Neuronal stem cell (in vitro differentiated cells): ENCODE data around the gene HIPK1.

Source experiments
- DNase-seq: peaks from one replicate; pipeline ENCODE4 v3.0.0-alpha.2; 2013; ENCODE audit warnings: low spot score
- H2AFZ ChIP-seq: one replicate; pipeline ENCODE4 v1.6.1; 2013; ENCODE audit warnings: mild to moderate bottlenecking, low read length, inconsistent platforms
- H2AK5ac ChIP-seq: 2 replicates; pipeline ENCODE4 v1.6.1; 2013; ENCODE audit warnings: low read depth, mild to moderate bottlenecking, inconsistent platforms, low read length, moderate library complexity, mixed read lengths
- H2BK120ac ChIP-seq: 2 replicates; pipeline ENCODE4 v1.6.1; 2013; ENCODE audit warnings: low read depth, mild to moderate bottlenecking, inconsistent platforms, low read length, moderate library complexity, mixed read lengths
- H2BK12ac ChIP-seq: one replicate; pipeline ENCODE4 v1.6.1; 2013; ENCODE audit warnings: low read length, inconsistent platforms
- H2BK15ac ChIP-seq: 2 replicates; pipeline ENCODE4 v1.6.1; 2013; ENCODE audit warnings: mild to moderate bottlenecking, low read length, inconsistent platforms, mixed read lengths
- H2BK5ac ChIP-seq: one replicate; pipeline ENCODE4 v1.6.1; 2013; ENCODE audit warnings: inconsistent platforms, mild to moderate bottlenecking, low read length, moderate library complexity
- H3K14ac ChIP-seq: one replicate; pipeline ENCODE4 v1.6.1; 2013; ENCODE audit warnings: low read length, inconsistent platforms
- H3K18ac ChIP-seq: 2 replicates; pipeline ENCODE4 v1.6.1; 2013; ENCODE audit warnings: low read length, inconsistent platforms
- H3K23ac ChIP-seq: 2 replicates; pipeline ENCODE4 v1.6.1; 2013; ENCODE audit warnings: low read depth, mild to moderate bottlenecking, mixed read lengths, low read length, inconsistent platforms; ENCODE audit not compliant: poor library complexity
- H3K27ac ChIP-seq: replicated peaks from 3 replicates; pipeline ENCODE4 v1.5.1; 2013; ENCODE audit warnings: low read length, inconsistent platforms
- H3K27me3 ChIP-seq, 3 experiments: 2 replicates each; pipeline ENCODE4 v1.6.1; 2013; ENCODE audit warnings: low read length in 3 of 3, mild to moderate bottlenecking in 2 of 3, inconsistent platforms in 1 of 3, low read depth in 1 of 3, mixed read lengths in 1 of 3, moderate library complexity in 1 of 3; ENCODE audit not compliant: control insufficient read depth in 3 of 3, insufficient read depth in 3 of 3
- H3K36me3 ChIP-seq, 2 donors: replicated peaks in 1 of 2; 2 replicates each; pipeline ENCODE4 v1.6.1; 2013; ENCODE audit warnings: low read length in 2 of 2; ENCODE audit not compliant: control insufficient read depth in 2 of 2, insufficient read depth in 2 of 2
- H3K4ac ChIP-seq: 2 replicates; pipeline ENCODE4 v1.6.1; 2013; ENCODE audit warnings: inconsistent platforms, mild to moderate bottlenecking, low read length, moderate library complexity
- H3K4me1 ChIP-seq, 2 donors: 1 replicate in 1 of 2; 2 replicates in 1 of 2; pipeline ENCODE4 v1.6.1; 2013; ENCODE audit warnings: low read length in 2 of 2, low read depth in 1 of 2; ENCODE audit not compliant: control insufficient read depth in 2 of 2, insufficient read depth in 1 of 2
- H3K4me2 ChIP-seq: one replicate; pipeline ENCODE4 v1.6.1; 2013; ENCODE audit warnings: mild to moderate bottlenecking, low read length, inconsistent platforms; ENCODE audit not compliant: insufficient read depth, poor library complexity, severe bottlenecking
- H3K4me3 ChIP-seq, 2 donors: 2 replicates each; pipeline ENCODE4 v1.5.1; 2013; ENCODE audit warnings: low read length in 2 of 2, mild to moderate bottlenecking in 2 of 2, inconsistent platforms in 1 of 2, moderate library complexity in 1 of 2
- H3K79me1 ChIP-seq: one replicate; pipeline ENCODE4 v1.6.1; 2013; ENCODE audit warnings: low read depth, mild to moderate bottlenecking, inconsistent platforms, low read length, moderate library complexity
- H3K9ac ChIP-seq: one replicate; pipeline ENCODE4 v1.6.1; 2013; ENCODE audit warnings: mild to moderate bottlenecking, low read depth, low read length, inconsistent platforms; ENCODE audit not compliant: poor library complexity
- H3K9me3 ChIP-seq, 2 donors: replicated peaks in 1 of 2; 2 replicates each; pipeline versions ENCODE3 to v1.6.1; 2013; ENCODE audit warnings: low read length in 2 of 2, mild to moderate bottlenecking in 2 of 2, inconsistent platforms in 1 of 2, low read depth in 1 of 2, mixed read lengths in 1 of 2, moderate library complexity in 1 of 2; ENCODE audit not compliant: control insufficient read depth in 2 of 2, insufficient read depth in 1 of 2
- H4K8ac ChIP-seq: one replicate; pipeline ENCODE4 v1.6.1; 2013; ENCODE audit warnings: low read depth, mild to moderate bottlenecking, inconsistent platforms, low read length, moderate library complexity
- H4K91ac ChIP-seq: one replicate; pipeline ENCODE4 v1.6.1; 2013; ENCODE audit warnings: low read length, low read depth, mild to moderate bottlenecking, inconsistent platforms; ENCODE audit not compliant: poor library complexity
- WGBS, 2 donors: extraction: QIAGEN DNeasy Blood & Tissue Kit; methylation state at CpG; one replicate each; pipeline ENCODE4 v1.1.7; 2013; ENCODE audit warnings: missing lambda C conversion rate in 2 of 2, mixed read lengths in 1 of 2; ENCODE audit not compliant: insufficient read length in 2 of 2, insufficient replicate concordance in 1 of 2; ENCODE audit errors: extremely low coverage in 2 of 2; 5-methylcytosine and 5-hydroxymethylcytosine counted together

Gene HIPK1

DNA sequence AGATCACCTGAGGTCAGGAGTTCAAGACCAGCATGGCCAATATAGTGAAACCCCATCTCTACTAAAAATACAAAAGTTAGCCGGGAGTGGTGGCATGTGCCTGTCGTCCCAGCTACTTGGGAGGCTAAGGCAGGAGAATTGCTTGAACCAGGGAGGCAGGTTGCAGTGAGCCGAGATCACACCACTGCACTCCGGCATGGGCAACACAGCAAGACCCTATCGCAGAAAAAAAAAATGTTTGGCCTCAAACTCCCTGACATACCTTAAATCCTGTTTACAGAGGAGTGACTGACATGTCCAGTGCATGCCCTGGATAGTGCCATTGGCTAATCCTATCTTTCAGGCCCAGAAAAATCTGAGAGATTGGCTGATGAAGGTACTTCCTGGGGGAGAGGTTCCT is 12.2 kb upstream of the HIPK1 start:
- Histone ChIP-seq H2BK12ac (no peak overlapping the region), H2AK5ac (no peak overlapping the region), H3K9me3 (no peaks in the 10 kb centered on the region), H2BK120ac (no peak overlapping the region), H3K4me1 (peaks cover 0 to 4% of the 10 kb centered on the region in 2 donors), H3K4me3 (no peak overlapping the region), H2AFZ (no peak overlapping the region), H3K9ac (no peak overlapping the region), H4K91ac (no peak overlapping the region), H3K27me3 (no peaks in the 10 kb centered on the region), H2BK15ac (no peak overlapping the region), H2BK5ac (no peak overlapping the region), H3K23ac (no peak overlapping the region), H3K79me1 (no peaks in the 10 kb centered on the region), H3K27ac (no peak overlapping the region), H3K14ac (no peak overlapping the region), H4K8ac (no peak overlapping the region), H3K4me2 (no peak overlapping the region), H3K18ac (no peak overlapping the region), H3K4ac (no peak overlapping the region), H3K36me3 (peaks cover 0 to 24% of the 10 kb centered on the region in 2 donors)
- DNase-seq, result no peak
- no CpG with 5 or more reads among the region's 5 CpGs for WGBS, 2 donors

DNA sequence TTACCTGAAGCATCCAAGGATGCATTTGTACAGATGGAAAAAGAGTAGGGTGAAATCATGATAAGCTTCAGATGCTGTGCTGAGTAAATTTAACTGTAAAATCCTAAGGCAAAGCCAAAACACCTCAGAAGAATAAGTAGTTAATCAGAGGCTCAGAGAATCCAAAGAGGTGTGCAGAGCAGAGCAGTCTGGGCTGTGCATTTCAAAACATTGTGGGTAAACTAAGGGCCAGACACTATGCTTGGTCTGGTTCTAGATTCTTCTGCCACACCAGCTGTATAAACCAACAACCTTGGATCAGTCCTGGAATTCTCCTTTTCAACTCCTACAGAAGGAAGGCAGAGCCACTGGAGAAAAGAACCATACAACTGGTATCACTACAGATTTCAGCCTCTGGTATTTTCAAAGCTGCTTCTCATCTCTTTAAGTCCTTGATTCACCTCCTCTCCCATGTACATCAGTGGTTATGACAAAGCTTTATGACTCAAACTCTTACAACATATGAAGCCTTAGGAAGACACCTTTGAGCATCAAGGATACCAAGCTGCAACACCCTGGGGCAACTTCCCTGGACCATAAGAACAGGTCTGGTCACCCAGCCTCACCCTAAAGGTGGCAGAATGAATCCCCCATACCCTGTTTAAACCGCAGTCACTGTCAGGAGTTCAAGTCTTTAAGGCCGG is 11.6 kb upstream of the HIPK1 start:
- Histone ChIP-seq H2AK5ac (no peak overlapping the region), H3K27ac (no peak overlapping the region), H2BK5ac (no peak overlapping the region), H3K79me1 (no peaks in the 10 kb centered on the region), H3K9ac (no peak overlapping the region), H3K36me3 (peaks cover 0 to 18% of the 10 kb centered on the region in 2 donors), H4K91ac (no peak overlapping the region), H3K4me3 (no peak overlapping the region), H4K8ac (no peak overlapping the region), H3K27me3 (no peaks in the 10 kb centered on the region), H3K14ac (no peak overlapping the region), H3K23ac (no peak overlapping the region), H3K4ac (no peak overlapping the region), H3K18ac (no peak overlapping the region), H2BK12ac (no peak overlapping the region), H3K9me3 (no peaks in the 10 kb centered on the region), H3K4me2 (no peak overlapping the region), H2AFZ (no peak overlapping the region), H2BK15ac (no peak overlapping the region), H2BK120ac (no peak overlapping the region), H3K4me1 (peaks cover 0 to 4% of the 10 kb centered on the region in 2 donors)
- no CpG with 5 or more reads among the region's 2 CpGs for WGBS, 2 donors
- DNase-seq, result no peak

GRCh38 chr1:113918243-113918642 is 10.9 kb upstream of the HIPK1 start:
- Histone ChIP-seq H3K14ac (no peak overlapping the region), H2BK120ac (no peak overlapping the region), H2AFZ (no peak overlapping the region), H3K9me3 (no peaks in the 10 kb centered on the region), H3K4me2 (no peak overlapping the region), H2BK15ac (no peak overlapping the region), H3K4me3 (no peak overlapping the region), H3K27ac (no peak overlapping the region), H3K79me1 (no peaks in the 10 kb centered on the region), H4K8ac (no peak overlapping the region), H3K27me3 (peaks cover 0 to 2% (median 0%) of the 10 kb centered on the region in 3 experiments), H3K18ac (no peak overlapping the region), H3K4ac (no peak overlapping the region), H2BK12ac (no peak overlapping the region), H2AK5ac (no peak overlapping the region), H3K36me3 (peaks cover 0 to 11% of the 10 kb centered on the region in 2 donors), H4K91ac (no peak overlapping the region), H3K9ac (no peak overlapping the region), H3K23ac (no peak overlapping the region), H3K4me1 (peaks cover 0 to 4% of the 10 kb centered on the region in 2 donors), H2BK5ac (no peak overlapping the region)
- no peak for DNase-seq

GRCh38 chr1:113922957-113923356 is 6.2 kb upstream of the HIPK1 start:
- Histone ChIP-seq H3K4me1 (peaks cover 0 to under 1% of the 10 kb centered on the region in 2 donors), H3K23ac (no peak overlapping the region), H2AFZ (no peak overlapping the region), H3K36me3 (no peaks in the 10 kb centered on the region), H4K91ac (no peak overlapping the region), H3K14ac (no peak overlapping the region), H3K27me3 (peaks cover 0 to 4% (median 0%) of the 10 kb centered on the region in 3 experiments), H3K27ac (no peak overlapping the region), H3K9me3 (no peaks in the 10 kb centered on the region), H2BK120ac (no peak overlapping the region), H4K8ac (no peak overlapping the region), H3K4ac (no peak overlapping the region), H2AK5ac (no peak overlapping the region), H3K9ac (no peak overlapping the region), H2BK12ac (no peak overlapping the region), H2BK15ac (no peak overlapping the region), H2BK5ac (no peak overlapping the region), H3K4me3 (no peak overlapping the region), H3K79me1 (no peaks in the 10 kb centered on the region), H3K18ac (no peak overlapping the region), H3K4me2 (no peak overlapping the region)
- DNase-seq, result no peak
- WGBS, 2 donors, result no CpG with 5 or more reads among the region's 4 CpGs
